Body of pancreas (tissue), 4 donors: ENCODE measurements around the gene SLC22A17.

ENCODE experiments used
- CTCF ChIP-seq, 7 experiments: fragments of 450-650 bp in 4 of 7; fragments of 200-600 bp in 3 of 7; sonication (generic) in 3 of 7; IDR thresholded peaks; one replicate each; pipeline ENCODE4 v1.5.1; 2016 to 2019; ENCODE audit warnings: antibody characterized with exemption in 7 of 7
- POLR2A ChIP-seq, 3 donors: fragments of 450-650 bp; IDR thresholded peaks; one replicate each; pipeline ENCODE4 v1.6.1; 2016; ENCODE audit warnings: antibody characterized with exemption in 3 of 3, mild to moderate bottlenecking in 2 of 3

- TF ChIP-seq CTCF (IDR thresholded peaks at IDR 0.05) (no peak), POLR2A (IDR thresholded peaks at IDR 0.05) (no peak)
Measured at GRCh38 chr14:23348297-23348655, 4.4 kb downstream of the SLC22A17 start.
